Lower leg skin (tissue), 3 donors: ENCODE measurements around the gene MAP3K7.

Source experiments
- POLR2A ChIP-seq, 2 donors: fragments of 450-650 bp; IDR thresholded peaks; one replicate each; pipeline ENCODE4 v1.6.1; 2016 to 2017; ENCODE audit warnings: antibody characterized with exemption in 2 of 2, mild to moderate bottlenecking in 1 of 2, moderate library complexity in 1 of 2
- TF ChIP-seq, protein P1 (sequence below), 3 donors: fragments of 450-650 bp; IDR thresholded peaks; one replicate each; pipeline ENCODE4 v1.5.1; 2016; ENCODE audit warnings: antibody characterized with exemption in 3 of 3, mild to moderate bottlenecking in 3 of 3, moderate library complexity in 2 of 3

GRCh38 chr6:90575267-90575666 is 11.6 kb downstream of the MAP3K7 start:
- TF ChIP-seq, protein P1, sequence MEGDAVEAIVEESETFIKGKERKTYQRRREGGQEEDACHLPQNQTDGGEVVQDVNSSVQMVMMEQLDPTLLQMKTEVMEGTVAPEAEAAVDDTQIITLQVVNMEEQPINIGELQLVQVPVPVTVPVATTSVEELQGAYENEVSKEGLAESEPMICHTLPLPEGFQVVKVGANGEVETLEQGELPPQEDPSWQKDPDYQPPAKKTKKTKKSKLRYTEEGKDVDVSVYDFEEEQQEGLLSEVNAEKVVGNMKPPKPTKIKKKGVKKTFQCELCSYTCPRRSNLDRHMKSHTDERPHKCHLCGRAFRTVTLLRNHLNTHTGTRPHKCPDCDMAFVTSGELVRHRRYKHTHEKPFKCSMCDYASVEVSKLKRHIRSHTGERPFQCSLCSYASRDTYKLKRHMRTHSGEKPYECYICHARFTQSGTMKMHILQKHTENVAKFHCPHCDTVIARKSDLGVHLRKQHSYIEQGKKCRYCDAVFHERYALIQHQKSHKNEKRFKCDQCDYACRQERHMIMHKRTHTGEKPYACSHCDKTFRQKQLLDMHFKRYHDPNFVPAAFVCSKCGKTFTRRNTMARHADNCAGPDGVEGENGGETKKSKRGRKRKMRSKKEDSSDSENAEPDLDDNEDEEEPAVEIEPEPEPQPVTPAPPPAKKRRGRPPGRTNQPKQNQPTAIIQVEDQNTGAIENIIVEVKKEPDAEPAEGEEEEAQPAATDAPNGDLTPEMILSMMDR (IDR thresholded peaks at IDR 0.05) = no peak
- no peak for TF ChIP-seq POLR2A (IDR thresholded peaks at IDR 0.05)
